ENCODE measurements around the gene F8A3. TPM values are rescaled to one million over a fixed set of nuclear protein-coding genes. Genes with fewer than 3 reads are reported as not detected.
"Not testable (repeated sequence)": the region's sequence is repeated elsewhere in the genome, so short reads cannot be mapped to it uniquely, and the experiment has no call there.

F8A3 gene
- total RNA-seq (10 to 100 TPM in 5 of 10 donors, 1 to 10 TPM in 3, not detected in 2; 5.3 to 18.0 (median 11.2) TPM), polyA plus RNA-seq (1 to 10 TPM in 1 of 2 donors, not detected in 1; 3.8 TPM)
- long read RNA-seq, donor 1, transcript F8A3-201 (1 exons, 1,759 nt) = major isoform, 30 of 31 reads
- long read RNA-seq, donor 1, partial matches to known transcripts = 0 of 31 reads
- long read RNA-seq, donor 1, other reads (novel, unspliced or antisense) = 1 of 31 reads
- long read RNA-seq, donor 2, transcript F8A3-201 (1 exons, 1,759 nt) = major isoform, 50 of 50 reads
- long read RNA-seq, donor 2, partial matches to known transcripts = 0 of 50 reads
- long read RNA-seq, donor 2, other reads (novel, unspliced or antisense) = 0 of 50 reads
- long read RNA-seq, donor 3, partial matches to known transcripts = 0 of 1 reads
- long read RNA-seq, donor 3, other reads (novel, unspliced or antisense) = 0 of 1 reads

GRCh38 chrX:155458471-155458870 lies at the start of gene F8A3:
F8A3 (minus strand) TSS chrX:155458620; CDS start chrX:155458600, 20 bp downstream.
- DNase-seq; H3K9me3 ChIP-seq; H3K4me1 ChIP-seq; H3K36me3 ChIP-seq; H3K4me3 ChIP-seq; H3K27ac ChIP-seq; intact Hi-C loops (cut with DNase I); H3K27me3 ChIP-seq: not testable (repeated sequence)
- ATAC-seq = peak; percentile 77 to 90 (median 84)
- no CpG with 5 or more reads among the region's 51 CpGs for WGBS, 2 donors

- no peaks in the 10 kb centered on the region for H3K4me1 ChIP-seq
- H3K9me3 ChIP-seq = no peaks in the 10 kb centered on the region
- H3K27me3 ChIP-seq = no peaks in the 10 kb centered on the region
- TF ChIP-seq, protein P1, sequence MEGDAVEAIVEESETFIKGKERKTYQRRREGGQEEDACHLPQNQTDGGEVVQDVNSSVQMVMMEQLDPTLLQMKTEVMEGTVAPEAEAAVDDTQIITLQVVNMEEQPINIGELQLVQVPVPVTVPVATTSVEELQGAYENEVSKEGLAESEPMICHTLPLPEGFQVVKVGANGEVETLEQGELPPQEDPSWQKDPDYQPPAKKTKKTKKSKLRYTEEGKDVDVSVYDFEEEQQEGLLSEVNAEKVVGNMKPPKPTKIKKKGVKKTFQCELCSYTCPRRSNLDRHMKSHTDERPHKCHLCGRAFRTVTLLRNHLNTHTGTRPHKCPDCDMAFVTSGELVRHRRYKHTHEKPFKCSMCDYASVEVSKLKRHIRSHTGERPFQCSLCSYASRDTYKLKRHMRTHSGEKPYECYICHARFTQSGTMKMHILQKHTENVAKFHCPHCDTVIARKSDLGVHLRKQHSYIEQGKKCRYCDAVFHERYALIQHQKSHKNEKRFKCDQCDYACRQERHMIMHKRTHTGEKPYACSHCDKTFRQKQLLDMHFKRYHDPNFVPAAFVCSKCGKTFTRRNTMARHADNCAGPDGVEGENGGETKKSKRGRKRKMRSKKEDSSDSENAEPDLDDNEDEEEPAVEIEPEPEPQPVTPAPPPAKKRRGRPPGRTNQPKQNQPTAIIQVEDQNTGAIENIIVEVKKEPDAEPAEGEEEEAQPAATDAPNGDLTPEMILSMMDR (IDR thresholded peaks at IDR 0.05) = no peak
- H3K27ac ChIP-seq = no peak overlapping the region
- peaks cover 0 to 44% (median 0%) of the 10 kb centered on the region in 9 donors for H3K36me3 ChIP-seq
- intact Hi-C loops (cut with DNase I) = no loop called here
- no peak overlapping the region for H3K4me3 ChIP-seq
- no peak for DNase-seq
- ATAC-seq = no peak
Observed at GRCh38 chrX:155505296-155505695, 46.9 kb upstream of the F8A3 start.

DNA sequence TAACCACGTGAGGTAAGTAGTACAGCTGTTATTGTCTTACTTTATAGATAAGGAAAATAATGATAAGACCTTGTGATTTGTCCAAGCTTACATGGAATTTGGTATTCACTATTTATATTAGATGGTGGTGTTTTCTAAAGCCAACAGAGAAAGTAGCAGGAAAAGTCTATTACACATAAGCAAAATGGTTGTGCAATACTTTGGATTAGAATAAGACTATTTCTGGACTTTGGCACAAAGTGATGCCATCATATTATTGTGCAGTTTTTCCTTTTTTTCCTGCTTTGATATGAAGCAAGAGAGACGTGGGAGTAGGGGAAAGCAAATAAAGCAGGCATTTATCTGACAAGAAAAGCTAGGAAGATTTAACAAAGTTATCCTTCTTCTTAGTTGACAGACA lies 36.7 kb upstream of the F8A3 start:
- H3K36me3 ChIP-seq, ATAC-seq: not testable (repeated sequence)
- no CpG with 5 or more reads among the region's 2 CpGs for WGBS, 2 donors

DNA sequence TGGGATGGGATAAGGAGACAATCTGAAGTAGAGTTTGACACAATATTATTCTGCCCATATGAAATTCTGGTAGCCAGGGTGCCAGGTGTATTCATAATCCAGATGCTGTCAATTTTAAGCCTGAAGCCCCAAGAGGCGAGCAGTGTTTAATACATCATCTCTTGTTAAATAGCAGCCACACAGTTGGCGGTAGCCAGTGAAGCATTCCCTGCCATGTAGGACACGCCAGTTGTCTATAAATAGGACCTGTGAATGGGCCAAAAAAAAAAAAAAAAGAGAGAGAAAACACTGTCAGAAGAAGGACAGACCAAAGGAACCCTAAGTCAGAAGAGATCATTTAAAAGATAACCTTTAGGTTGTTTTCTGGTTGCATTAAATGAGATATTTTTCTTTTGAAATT lies 33.0 kb upstream of the F8A3 start:
- H3K27ac ChIP-seq; H3K4me3 ChIP-seq; intact Hi-C loops (cut with DNase I); H3K27me3 ChIP-seq; H3K9me3 ChIP-seq; H3K36me3 ChIP-seq; H3K4me1 ChIP-seq; DNase-seq: not testable (repeated sequence)
- WGBS, 2 donors = no CpG with 5 or more reads among the region's 3 CpGs
- peak in 4 of 8 donors; percentile 57 to 77 (median 68) for ATAC-seq

More for the DNA sequence above, 36.7 kb upstream of the F8A3 start:
- H3K4me1 ChIP-seq; DNase-seq; H3K9me3 ChIP-seq; H3K27ac ChIP-seq; intact Hi-C loops (cut with DNase I); H3K27me3 ChIP-seq; H3K4me3 ChIP-seq: not testable (repeated sequence)

DNA sequence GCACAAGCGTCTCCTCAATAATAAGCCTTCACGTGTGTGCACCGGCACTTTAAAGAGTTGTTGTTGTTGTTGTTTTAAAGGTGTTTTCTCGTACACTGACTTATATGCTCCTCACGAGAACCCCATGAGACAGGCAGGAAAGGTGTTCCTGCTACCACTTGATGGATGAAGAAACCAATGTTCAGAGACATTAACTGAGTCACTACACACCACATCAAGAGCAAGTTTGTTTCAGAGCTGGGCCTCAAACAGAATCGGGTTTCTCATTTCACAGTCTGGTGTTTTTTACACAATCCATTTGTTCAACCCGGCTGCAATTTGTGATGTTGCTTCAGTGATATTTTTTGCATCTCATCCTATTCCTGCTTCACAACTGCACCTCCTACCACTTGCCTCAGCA lies 18.7 kb upstream of the F8A3 start:
- intact Hi-C loops (cut with DNase I); H3K36me3 ChIP-seq; H3K9me3 ChIP-seq; H3K27ac ChIP-seq; H3K4me1 ChIP-seq; H3K4me3 ChIP-seq; ATAC-seq; H3K27me3 ChIP-seq; DNase-seq: not testable (repeated sequence)
- WGBS, 2 donors = no CpG with 5 or more reads among the region's 7 CpGs

DNA sequence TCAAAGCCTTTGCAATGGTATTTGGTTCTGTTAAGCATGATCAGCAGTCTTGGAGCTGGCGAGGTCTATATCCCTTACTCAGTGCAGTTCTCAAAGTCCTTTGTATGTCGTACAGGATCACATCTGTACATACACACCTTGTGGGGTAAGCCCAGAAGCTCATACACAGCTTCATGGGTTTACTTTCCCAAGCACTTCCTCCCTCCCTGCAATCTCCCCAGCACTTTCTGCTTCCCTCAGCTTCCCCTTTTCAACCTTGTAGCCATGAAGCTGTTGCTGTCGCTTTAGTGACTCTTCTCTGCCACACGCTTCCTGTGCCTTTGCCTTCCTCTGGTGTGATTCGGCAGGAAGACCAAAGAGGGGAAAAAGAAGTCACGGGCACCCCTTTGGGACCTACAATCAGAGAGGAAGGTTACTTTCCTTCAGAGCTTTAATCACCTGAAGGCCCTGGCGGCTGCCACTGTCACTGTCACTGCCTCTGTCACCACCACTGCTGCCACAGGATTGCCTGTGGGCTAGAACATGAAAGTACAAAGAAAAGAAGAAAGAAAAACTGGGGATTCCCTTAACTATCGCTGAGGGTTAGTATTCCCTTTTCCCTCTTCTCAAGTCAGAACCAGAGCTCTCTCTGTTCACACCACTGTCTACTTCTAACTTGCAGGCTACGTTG lies 8.0 kb upstream of the F8A3 start:
- H3K9me3 ChIP-seq; H3K4me3 ChIP-seq; intact Hi-C loops (cut with DNase I); H3K4me1 ChIP-seq; H3K27ac ChIP-seq; DNase-seq; H3K27me3 ChIP-seq; H3K36me3 ChIP-seq: not testable (repeated sequence)
- ATAC-seq = peak in 1 of 8 donors; percentile 22
- WGBS, 2 donors = no CpG with 5 or more reads among the region's 9 CpGs

GRCh38 chrX:155460501-155460900 lies 2.1 kb upstream of the F8A3 start:
- H3K27ac ChIP-seq; intact Hi-C loops (cut with DNase I); ATAC-seq; H3K36me3 ChIP-seq; H3K4me1 ChIP-seq; DNase-seq; H3K27me3 ChIP-seq; H3K9me3 ChIP-seq; H3K4me3 ChIP-seq: not testable (repeated sequence)
- WGBS, 2 donors = no CpG with 5 or more reads among the region's 8 CpGs

DNA sequence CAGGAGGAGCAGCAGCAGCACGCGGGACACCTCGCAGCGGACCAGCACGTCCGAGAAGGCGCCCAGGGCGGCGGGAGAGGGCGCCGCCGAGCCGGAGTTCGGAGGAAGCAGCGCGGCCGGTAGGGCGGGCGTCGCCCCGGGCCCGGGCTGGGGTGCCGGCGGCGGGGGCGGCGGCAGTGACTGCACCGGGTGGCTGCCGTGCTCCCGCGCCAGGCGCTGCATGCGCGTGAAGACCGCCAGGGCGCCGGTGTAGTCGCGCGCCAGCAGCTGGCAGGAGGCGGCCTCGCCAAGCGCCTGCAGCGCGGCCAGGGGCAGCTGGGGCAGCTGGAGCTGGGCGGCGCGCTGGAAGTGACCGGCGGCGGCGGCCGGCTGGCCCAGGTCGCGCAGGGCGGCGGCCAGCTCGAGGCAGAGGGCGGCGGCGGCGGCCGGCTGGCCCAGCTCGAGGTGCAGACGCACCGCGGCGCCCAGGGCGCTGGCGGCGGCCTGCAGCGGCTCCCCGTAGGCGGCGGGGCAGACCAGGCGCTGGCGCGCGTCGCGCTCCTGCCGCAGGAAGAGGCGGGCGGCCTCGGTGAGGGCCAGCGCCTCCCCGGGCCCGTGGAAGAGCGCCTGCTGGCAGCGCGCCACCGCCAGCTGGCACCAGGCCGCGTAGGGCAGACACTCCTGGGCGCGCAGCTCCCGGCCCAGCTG lies 516 bp downstream of the F8A3 start:
- H3K27me3 ChIP-seq; H3K4me1 ChIP-seq; H3K9me3 ChIP-seq; intact Hi-C loops (cut with DNase I); H3K27ac ChIP-seq; DNase-seq; H3K36me3 ChIP-seq; H3K4me3 ChIP-seq: not testable (repeated sequence)
- ATAC-seq = peak; percentile 73 to 84 (median 81)
- WGBS, 2 donors = no CpG with 5 or more reads among the region's 97 CpGs
